ENCODE data around the gene HNRNPR. TPM values are rescaled to one million over a fixed set of nuclear protein-coding genes. Genes with fewer than 3 reads are reported as not detected.
A peak's percentile ranks its signal among the peaks of the same experiment; 100 is the strongest.

HNRNPR gene
- total RNA-seq, 2 experiments from 2014 or later = 92.0 to 93.3 TPM

DNA sequence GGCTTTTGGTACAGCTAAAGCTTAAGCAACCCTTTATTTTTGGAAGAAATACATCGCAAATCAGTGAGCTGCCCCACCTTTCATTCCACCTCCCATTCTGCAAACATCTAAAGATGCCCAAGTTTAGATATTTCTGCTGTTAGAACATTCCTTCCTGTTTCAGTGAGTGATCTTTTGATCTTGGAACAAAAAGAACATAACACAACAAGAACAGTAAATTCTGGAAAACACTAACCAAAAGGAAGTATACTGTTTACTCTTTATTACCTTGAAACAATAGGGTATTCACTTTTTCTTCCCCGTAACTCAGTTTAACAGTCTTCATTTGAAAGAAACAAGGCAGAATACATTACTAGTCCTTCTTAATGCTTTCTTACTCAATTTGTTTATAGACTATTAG lies 40.6 kb downstream of the HNRNPR start:
- ATAC-seq (ENCODE audit: poor library complexity) = no peak
- H3K4me1 Mint-ChIP-seq (ENCODE audit: low read depth) = no peaks in the 10 kb centered on the region

DNA sequence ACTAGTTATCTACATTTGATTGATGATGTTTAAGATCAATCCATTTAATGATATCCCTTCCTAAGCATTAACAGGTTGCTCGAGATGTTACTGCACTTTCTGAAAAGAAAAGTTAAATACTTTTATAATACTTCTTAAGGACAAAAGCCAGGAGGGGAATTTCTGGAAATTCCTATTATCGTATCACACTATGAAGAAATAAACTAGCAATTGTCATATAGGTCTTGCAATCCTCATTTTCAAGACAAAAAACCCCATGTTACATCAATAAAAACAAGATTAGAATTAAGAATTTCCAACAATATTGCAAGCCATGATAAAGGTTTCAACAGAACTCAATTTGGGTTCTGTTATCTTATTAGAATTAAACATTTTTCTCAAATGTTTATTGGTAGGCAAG lies 47.2 kb downstream of the HNRNPR start:
- H3K27ac Mint-ChIP-seq = no peak overlapping the region
- no peaks in the 10 kb centered on the region for H3K4me1 ChIP-seq (ENCODE audit: insufficient read depth, low read length)
- H3K4me3 Mint-ChIP-seq = no peak overlapping the region
- H3K36me3 Mint-ChIP-seq (ENCODE audit: low read depth) = peaks cover 46% of the 10 kb centered on the region
- ChIA-PET CTCF (no interaction called here), POLR2A (no interaction called here)
- H3K27me3 ChIP-seq (ENCODE audit: control insufficient read depth in 1 of 2, insufficient read depth in 2 of 2, low read length in 2 of 2) = no peaks in the 10 kb centered on the region
- H3K9me3 ChIP-seq (ENCODE audit: control insufficient read depth in 1 of 2, insufficient read depth in 1 of 2, low read length in 2 of 2) = no peaks in the 10 kb centered on the region
- no peak overlapping the region for H3K27ac ChIP-seq (ENCODE audit: low read depth in 1 of 2, low read length in 2 of 2)
- intact Hi-C loops (cut with DNase I, micrococcal nuclease) = no loop called here
- H3K27me3 Mint-ChIP-seq = no peaks in the 10 kb centered on the region
- no peaks in the 10 kb centered on the region for H3K9me3 Mint-ChIP-seq
- TF ChIP-seq, protein P1, sequence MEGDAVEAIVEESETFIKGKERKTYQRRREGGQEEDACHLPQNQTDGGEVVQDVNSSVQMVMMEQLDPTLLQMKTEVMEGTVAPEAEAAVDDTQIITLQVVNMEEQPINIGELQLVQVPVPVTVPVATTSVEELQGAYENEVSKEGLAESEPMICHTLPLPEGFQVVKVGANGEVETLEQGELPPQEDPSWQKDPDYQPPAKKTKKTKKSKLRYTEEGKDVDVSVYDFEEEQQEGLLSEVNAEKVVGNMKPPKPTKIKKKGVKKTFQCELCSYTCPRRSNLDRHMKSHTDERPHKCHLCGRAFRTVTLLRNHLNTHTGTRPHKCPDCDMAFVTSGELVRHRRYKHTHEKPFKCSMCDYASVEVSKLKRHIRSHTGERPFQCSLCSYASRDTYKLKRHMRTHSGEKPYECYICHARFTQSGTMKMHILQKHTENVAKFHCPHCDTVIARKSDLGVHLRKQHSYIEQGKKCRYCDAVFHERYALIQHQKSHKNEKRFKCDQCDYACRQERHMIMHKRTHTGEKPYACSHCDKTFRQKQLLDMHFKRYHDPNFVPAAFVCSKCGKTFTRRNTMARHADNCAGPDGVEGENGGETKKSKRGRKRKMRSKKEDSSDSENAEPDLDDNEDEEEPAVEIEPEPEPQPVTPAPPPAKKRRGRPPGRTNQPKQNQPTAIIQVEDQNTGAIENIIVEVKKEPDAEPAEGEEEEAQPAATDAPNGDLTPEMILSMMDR (IDR thresholded peaks at IDR 0.05) = no peak
- H3K4me3 ChIP-seq (ENCODE audit: low read length) = no peak overlapping the region
- H3K4me1 Mint-ChIP-seq (ENCODE audit: low read depth) = no peaks in the 10 kb centered on the region
- DNase-seq = no peak
- H3K36me3 ChIP-seq (ENCODE audit: insufficient read depth, low read length) = peaks cover 19% of the 10 kb centered on the region
- ATAC-seq (ENCODE audit: poor library complexity) = no peak

More for the DNA sequence above, 40.6 kb downstream of the HNRNPR start:
- Histone ChIP-seq H3K27ac (ENCODE audit: low read depth in 1 of 2, low read length in 2 of 2) (no peak overlapping the region), H3K4me3 (ENCODE audit: low read length) (no peak overlapping the region), H3K4me1 (ENCODE audit: insufficient read depth, low read length) (no peaks in the 10 kb centered on the region), H3K9me3 (ENCODE audit: control insufficient read depth in 1 of 2, insufficient read depth in 1 of 2, low read length in 2 of 2) (no peaks in the 10 kb centered on the region), H3K27me3 (ENCODE audit: control insufficient read depth in 1 of 2, insufficient read depth in 2 of 2, low read length in 2 of 2) (no peaks in the 10 kb centered on the region), H3K36me3 (ENCODE audit: insufficient read depth, low read length) (peaks cover 55% of the 10 kb centered on the region)
- no peak for DNase-seq
- no peak overlapping the region for H3K4me3 Mint-ChIP-seq
- intact Hi-C loops (cut with DNase I, micrococcal nuclease) = no loop called here
- H3K9me3 Mint-ChIP-seq = no peaks in the 10 kb centered on the region
- POLR2A ChIA-PET = no interaction called here
- peaks cover 62% of the 10 kb centered on the region for H3K36me3 Mint-ChIP-seq (ENCODE audit: low read depth)
- TF ChIP-seq, protein P1 (IDR thresholded peaks at IDR 0.05) = no peak
- CTCF ChIA-PET = no interaction called here
- peak overlapping the region; percentile 12 for H3K27ac Mint-ChIP-seq
- no peaks in the 10 kb centered on the region for H3K27me3 Mint-ChIP-seq

DNA sequence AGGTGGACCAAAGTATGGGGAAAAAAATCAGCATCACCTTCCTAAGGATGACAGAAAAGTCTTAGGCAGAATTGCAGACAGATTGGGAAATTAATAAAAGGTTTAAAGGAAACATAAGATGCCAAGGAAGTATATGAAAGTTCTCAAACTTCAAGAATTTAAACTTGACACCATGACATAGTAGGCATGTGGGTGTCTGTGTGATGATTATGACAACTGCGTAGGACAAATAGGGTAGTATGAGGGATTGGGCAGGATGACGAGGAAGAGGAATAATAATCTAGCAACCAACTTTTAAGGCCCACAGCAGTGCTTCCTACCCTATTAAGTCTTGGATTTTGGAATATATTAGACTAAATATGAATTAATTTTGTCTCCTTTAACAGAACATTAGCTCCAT lies 52.4 kb downstream of the HNRNPR start:
- no peaks in the 10 kb centered on the region for H3K4me1 ChIP-seq (ENCODE audit: insufficient read depth, low read length)
- intact Hi-C loops (cut with DNase I, micrococcal nuclease) = no loop called here
- ChIA-PET POLR2A (no interaction called here), CTCF (no interaction called here)
- H3K27ac ChIP-seq (ENCODE audit: low read depth in 1 of 2, low read length in 2 of 2) = no peak overlapping the region
- no peaks in the 10 kb centered on the region for H3K9me3 ChIP-seq (ENCODE audit: control insufficient read depth in 1 of 2, insufficient read depth in 1 of 2, low read length in 2 of 2)
- H3K4me3 ChIP-seq (ENCODE audit: low read length) = no peak overlapping the region
- peaks cover 24% of the 10 kb centered on the region for H3K36me3 Mint-ChIP-seq (ENCODE audit: low read depth)
- H3K27me3 ChIP-seq (ENCODE audit: control insufficient read depth in 1 of 2, insufficient read depth in 2 of 2, low read length in 2 of 2) = no peaks in the 10 kb centered on the region
- H3K9me3 Mint-ChIP-seq = no peaks in the 10 kb centered on the region
- H3K27me3 Mint-ChIP-seq = no peaks in the 10 kb centered on the region
- DNase-seq = no peak
- no peaks in the 10 kb centered on the region for H3K4me1 Mint-ChIP-seq (ENCODE audit: low read depth)
- no peak overlapping the region for H3K27ac Mint-ChIP-seq
- TF ChIP-seq, protein P1 (IDR thresholded peaks at IDR 0.05) = no peak
- H3K36me3 ChIP-seq (ENCODE audit: insufficient read depth, low read length) = peaks cover 13% of the 10 kb centered on the region
- no peak overlapping the region for H3K4me3 Mint-ChIP-seq
- no peak for ATAC-seq (ENCODE audit: poor library complexity)
